GM23248 (cell line): ENCODE data around the gene TYW1.
"Not testable (repeated sequence)": the region's sequence is repeated elsewhere in the genome, so short reads cannot be mapped to it uniquely, and the experiment has no call there.

Experiments
- EZH2 ChIP-seq: fragments of 200-600 bp; sonication (generic); IDR thresholded peaks from 2 replicates; pipeline ENCODE4 v1.6.1; 2018; ENCODE audit warnings: antibody characterized with exemption, mild to moderate bottlenecking; ENCODE audit not compliant: insufficient read depth, poor library complexity, severe bottlenecking
- EZH2phosphoT487 ChIP-seq: fragments of 200-600 bp; sonication (generic); IDR thresholded peaks from 2 replicates; pipeline ENCODE4 v1.6.1; 2018; ENCODE audit warnings: antibody characterized with exemption, moderate library complexity, mild to moderate bottlenecking, low read depth; ENCODE audit not compliant: insufficient read depth

- TF ChIP-seq EZH2phosphoT487, EZH2: not testable (repeated sequence)
Measured at GRCh38 chr7:67114483-67115246, 118.0 kb downstream of the TYW1 start.
